ENCODE results near the gene CCT4. TPM values are rescaled to one million over a fixed set of nuclear protein-coding genes. Genes with fewer than 3 reads are reported as not detected.
A peak's percentile ranks its signal among the peaks of the same experiment; 100 is the strongest.

Gene CCT4
- polyA plus RNA-seq, 2 of the 4 experiments (the other 2 are of a cell fraction) = 352 to 361 TPM

GRCh38 chr2:61928826-61929461 is 40.5 kb upstream of the CCT4 start:
- DNase-seq (ENCODE audit: low read depth in 1 of 2, low spot score in 1 of 2) = no peak
- H3K27ac ChIP-seq = no peak overlapping the region
- TF ChIP-seq PHF8 (IDR thresholded peaks at IDR 0.05; ENCODE audit: borderline replicate concordance, low read depth) (no peak), FOSB (CRISPR knock-in tag; IDR thresholded peaks at IDR 0.05) (no peak), BHLHE40 (IDR thresholded peaks at IDR 0.05; ENCODE audit: low read depth, low read length) (no peak), KDM1A (IDR thresholded peaks at IDR 0.05; ENCODE audit: low read depth) (no peak), SREBF2 (IDR thresholded peaks at IDR 0.05) (no peak), HOXB5 (CRISPR knock-in tag; IDR thresholded peaks at IDR 0.05) (no peak), RAD21 (conservative IDR thresholded peaks at IDR 0.05 in 1 of 2, IDR thresholded peaks at IDR 0.05 in 1 of 2) (no peak), GATA3 (IDR thresholded peaks at IDR 0.05; ENCODE audit: borderline replicate concordance) (no peak), ZSCAN20 (CRISPR knock-in tag; IDR thresholded peaks at IDR 0.05) (no peak)
- TF ChIP-seq, protein P1, sequence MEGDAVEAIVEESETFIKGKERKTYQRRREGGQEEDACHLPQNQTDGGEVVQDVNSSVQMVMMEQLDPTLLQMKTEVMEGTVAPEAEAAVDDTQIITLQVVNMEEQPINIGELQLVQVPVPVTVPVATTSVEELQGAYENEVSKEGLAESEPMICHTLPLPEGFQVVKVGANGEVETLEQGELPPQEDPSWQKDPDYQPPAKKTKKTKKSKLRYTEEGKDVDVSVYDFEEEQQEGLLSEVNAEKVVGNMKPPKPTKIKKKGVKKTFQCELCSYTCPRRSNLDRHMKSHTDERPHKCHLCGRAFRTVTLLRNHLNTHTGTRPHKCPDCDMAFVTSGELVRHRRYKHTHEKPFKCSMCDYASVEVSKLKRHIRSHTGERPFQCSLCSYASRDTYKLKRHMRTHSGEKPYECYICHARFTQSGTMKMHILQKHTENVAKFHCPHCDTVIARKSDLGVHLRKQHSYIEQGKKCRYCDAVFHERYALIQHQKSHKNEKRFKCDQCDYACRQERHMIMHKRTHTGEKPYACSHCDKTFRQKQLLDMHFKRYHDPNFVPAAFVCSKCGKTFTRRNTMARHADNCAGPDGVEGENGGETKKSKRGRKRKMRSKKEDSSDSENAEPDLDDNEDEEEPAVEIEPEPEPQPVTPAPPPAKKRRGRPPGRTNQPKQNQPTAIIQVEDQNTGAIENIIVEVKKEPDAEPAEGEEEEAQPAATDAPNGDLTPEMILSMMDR (IDR thresholded peaks at IDR 0.05) = no peak
- H3K4me3 ChIP-seq = no peak overlapping the region
- WGBS (ENCODE audit: missing lambda C conversion rate) = 93% methylated on average over 5 of the region's 5 CpGs
- ChIA-PET POLR2A (no interaction called here), CTCF (interaction anchor here (1.5 to 1.6 kb wide), 2 partner anchors 10 to 12 kb away, joined by 4 to 8 read pairs; no protein-coding TSS in a partner anchor)
- H3K4me1 ChIP-seq = no peaks in the 10 kb centered on the region
- no peaks in the 10 kb centered on the region for H3K9me3 ChIP-seq
- no peak for FAIRE-seq
- no peak for ATAC-seq
- no peak overlapping the region for H3K4me2 ChIP-seq

DNA sequence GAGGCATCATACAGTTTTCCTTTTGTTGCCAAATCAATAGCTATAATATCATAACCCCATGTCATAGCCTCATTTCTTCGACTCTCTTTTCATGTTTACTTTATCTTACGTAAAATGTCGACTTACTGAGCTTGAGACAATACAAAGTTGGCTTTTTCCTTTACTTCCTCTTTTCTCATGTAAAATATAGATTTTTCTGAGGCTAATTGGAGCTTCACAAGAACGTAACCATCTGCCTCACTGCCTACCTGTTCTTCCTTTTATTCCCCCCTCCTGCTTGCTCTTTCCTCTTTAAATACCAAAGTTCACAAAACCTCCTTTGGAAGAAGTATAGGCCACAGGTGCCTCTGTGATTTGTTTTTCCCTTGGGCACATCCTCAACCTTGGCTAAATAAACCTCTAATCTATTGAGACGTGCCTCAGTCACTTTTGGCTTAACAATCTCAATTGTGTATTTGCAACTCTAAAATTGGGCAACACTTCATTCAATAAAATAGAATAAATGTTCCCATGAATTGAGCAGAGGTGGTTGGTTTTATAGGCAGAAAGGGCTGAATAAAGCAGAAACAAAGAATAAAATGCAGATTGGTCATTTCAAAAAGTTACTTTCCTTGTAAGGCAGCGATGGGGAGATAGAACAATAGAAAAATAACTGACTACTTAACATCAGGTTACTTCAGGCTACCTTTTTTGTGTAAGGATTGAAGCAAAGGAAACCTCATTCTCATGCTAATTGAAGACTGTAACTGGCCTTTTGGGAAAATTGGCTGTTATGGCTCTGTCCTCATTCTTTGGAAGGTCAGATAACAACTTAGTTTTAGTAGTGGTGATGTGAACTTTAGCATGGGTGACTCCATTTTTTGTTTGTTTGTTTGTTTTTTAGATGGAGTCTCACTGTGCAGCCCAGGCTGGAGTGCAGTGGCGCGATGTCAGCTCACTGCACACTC is 38.3 kb upstream of the CCT4 start:
- Histone ChIP-seq H3K4me2 (no peak overlapping the region), H3K4me3 (no peak overlapping the region), H3K27ac (no peak overlapping the region), H3K9me3 (no peaks in the 10 kb centered on the region), H3K4me1 (no peaks in the 10 kb centered on the region)
- TF ChIP-seq CBX8 (IDR thresholded peaks at IDR 0.05) = no peak
- no peak for TF ChIP-seq ZFP36 (IDR thresholded peaks at IDR 0.05; ENCODE audit: borderline replicate concordance, partially characterized antibody)
- no peak for TF ChIP-seq HOXA7 (CRISPR knock-in tag; IDR thresholded peaks at IDR 0.05)
- TF ChIP-seq JUNB (IDR thresholded peaks at IDR 0.05) = no peak
- no peak for TF ChIP-seq JUN (IDR thresholded peaks at IDR 0.05)
- FAIRE-seq = no peak
- ATAC-seq = no peak
- POLR2A ChIA-PET = no interaction called here
- CTCF ChIA-PET = interaction anchor here (0.6 to 1.5 kb wide), 3 partner anchors 10 to 692 kb away, joined by 3 to 4 read pairs (median 3); no protein-coding TSS in a partner anchor
- no peak for DNase-seq (ENCODE audit: low read depth in 1 of 2, low spot score in 1 of 2)
- 87% methylated on average over 8 of the region's 8 CpGs for WGBS (ENCODE audit: missing lambda C conversion rate)

DNA sequence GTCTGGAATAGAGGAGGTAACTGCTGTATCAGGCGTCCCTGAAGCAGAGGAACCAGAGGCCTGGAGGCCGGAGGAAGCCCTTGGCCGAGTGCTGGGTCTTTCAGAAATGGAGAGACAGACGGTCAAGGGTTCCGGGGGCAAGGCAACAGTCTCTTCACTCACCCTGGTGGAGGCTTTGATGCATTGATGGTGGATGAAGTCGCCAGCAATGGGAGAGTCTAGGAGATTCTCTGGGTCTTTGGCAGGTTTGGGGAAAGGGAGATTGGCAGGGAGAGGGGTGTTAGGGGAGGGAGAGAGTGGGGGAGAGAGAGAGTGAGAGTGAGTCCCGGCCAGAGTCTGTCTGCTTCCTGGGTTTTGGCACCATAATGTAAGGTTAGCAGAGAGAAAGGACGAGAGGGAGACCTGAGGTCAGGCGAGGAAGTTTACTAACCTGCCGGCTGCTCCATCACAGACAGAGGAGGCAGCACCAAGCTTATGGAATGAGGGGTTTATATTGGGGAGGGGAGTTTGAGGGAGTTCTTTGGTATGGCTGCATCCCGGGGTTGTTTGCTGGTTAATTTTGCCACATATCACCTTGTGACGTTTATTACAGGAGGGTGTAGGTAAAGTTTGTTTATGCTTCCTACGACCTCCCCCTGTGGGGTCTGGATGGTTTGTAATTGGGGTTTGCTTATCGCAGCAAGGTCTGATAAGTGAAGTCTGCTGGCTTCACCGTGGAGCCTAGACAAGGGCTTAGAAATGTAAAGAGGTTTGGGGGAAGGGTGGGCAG is 36.6 kb upstream of the CCT4 start:
- POLR2A ChIA-PET = interaction anchor here (0.6 kb wide), 1 partner anchor 191 kb away, joined by 10 read pairs; no protein-coding TSS in a partner anchor
- Histone ChIP-seq H3K27ac (no peak overlapping the region), H3K4me3 (no peak overlapping the region), H3K9me3 (no peaks in the 10 kb centered on the region), H3K4me2 (no peak overlapping the region), H3K4me1 (no peaks in the 10 kb centered on the region)
- ATAC-seq (0 out of 6 replicates have a peak, but pooled peaks have one; percentile 24 to 27), FAIRE-seq (no peak), DNase-seq (ENCODE audit: low read depth in 1 of 2, low spot score in 1 of 2) (no peak)
- TF ChIP-seq TP53 (CRISPR knock-in tag; IDR thresholded peaks at IDR 0.05) = no peak
- TF ChIP-seq RNF2 (IDR thresholded peaks at IDR 0.05; ENCODE audit: borderline replicate concordance, low read depth) = no peak
- no peak for TF ChIP-seq CHD4 (IDR thresholded peaks at IDR 0.05; ENCODE audit: borderline replicate concordance)
- TF ChIP-seq HOXB13 (CRISPR knock-in tag; IDR thresholded peaks at IDR 0.05; ENCODE audit: low read depth) = no peak
- TF ChIP-seq EHF (CRISPR knock-in tag; IDR thresholded peaks at IDR 0.05) = no peak
- TF ChIP-seq FOXS1 (CRISPR knock-in tag; IDR thresholded peaks at IDR 0.05) = no peak
- TF ChIP-seq JUNB (IDR thresholded peaks at IDR 0.05) = no peak
- TF ChIP-seq ATOH8 (CRISPR knock-in tag; IDR thresholded peaks at IDR 0.05; ENCODE audit: low read depth) = no peak
- no peak for TF ChIP-seq HDAC2 (IDR thresholded peaks at IDR 0.05)
- no peak for TF ChIP-seq ESRRA (IDR thresholded peaks at IDR 0.05; ENCODE audit: borderline replicate concordance, low read length)
- no peak for TF ChIP-seq PHF8 (IDR thresholded peaks at IDR 0.05; ENCODE audit: borderline replicate concordance, low read depth)
- no peak for TF ChIP-seq ZNF302 (CRISPR knock-in tag; IDR thresholded peaks at IDR 0.05)
- CTCF ChIA-PET = no interaction called here
- WGBS (ENCODE audit: missing lambda C conversion rate) = 76% methylated on average over 15 of the region's 15 CpGs
